Esophagus mucosa (tissue), 1 donor: ENCODE data around the gene PSMD1. TPM values are rescaled to one million over a fixed set of nuclear protein-coding genes. Genes with fewer than 3 reads are reported as not detected.
A peak's percentile ranks its signal among the peaks of the same experiment; 100 is the strongest.
"Not testable (repeated sequence)": the region's sequence is repeated elsewhere in the genome, so short reads cannot be mapped to it uniquely, and the experiment has no call there.

Experiments
- ATAC-seq: fragments of 200-7000 bp; cut with Tn5 transposase; one replicate; pipeline ENCODE4 v1.9.1; 2020
- total RNA-seq: library from RNA; stranded (reverse); gene quantifications from one replicate; pipeline ENCODE4 v1.2.4, GENCODE V29; 2023
- donor health status: DM: yes; HTN: yes; CAD: no.

Gene PSMD1
- total RNA-seq, 1 donor from 2014 or later = 84.0 TPM

GRCh38 chr2:231187736-231188505 is 131.3 kb downstream of the PSMD1 start:
- no peak for ATAC-seq

- no peak for ATAC-seq
Measured at GRCh38 chr2:231188506-231189170, 132.0 kb downstream of the PSMD1 start.

GRCh38 chr2:231189171-231189530 is 132.5 kb downstream of the PSMD1 start:
- ATAC-seq = no peak

- ATAC-seq = peak; percentile 10
Measured at GRCh38 chr2:231189571-231190495, 133.2 kb downstream of the PSMD1 start.

GRCh38 chr2:231190531-231191197 is 134.0 kb downstream of the PSMD1 start:
- ATAC-seq = peak; percentile 37

GRCh38 chr2:231191896-231192872 is 135.5 kb downstream of the PSMD1 start:
- ATAC-seq = no peak

GRCh38 chr2:231193216-231193615 is 136.5 kb downstream of the PSMD1 start:
- no peak for ATAC-seq

GRCh38 chr2:231196592-231196991 is 139.9 kb downstream of the PSMD1 start:
- no peak for ATAC-seq

- ATAC-seq = not testable (repeated sequence)
Measured at GRCh38 chr2:231197196-231197595, 140.5 kb downstream of the PSMD1 start.

GRCh38 chr2:231197706-231198290 is 141.1 kb downstream of the PSMD1 start:
- ATAC-seq = no peak

- peak; percentile 85 for ATAC-seq
Measured at GRCh38 chr2:231198291-231199173, 141.9 kb downstream of the PSMD1 start, which contains the start of gene ARMC9. TSS of gene ARMC9 (plus strand) at chr2:231198631. CDS start at chr2:231206239, 7,608 bp downstream.

- ATAC-seq = no peak
Measured at GRCh38 chr2:231199219-231199618, 142.6 kb downstream of the PSMD1 start.

- peak; percentile 55 for ATAC-seq
Measured at GRCh38 chr2:231200805-231201474, 144.3 kb downstream of the PSMD1 start.

- ATAC-seq = no peak
Measured at GRCh38 chr2:231201475-231201814, 144.8 kb downstream of the PSMD1 start.

GRCh38 chr2:231203087-231203486 is 146.4 kb downstream of the PSMD1 start:
- no peak for ATAC-seq

- no peak for ATAC-seq
Measured at GRCh38 chr2:231204146-231204545, 147.5 kb downstream of the PSMD1 start.

GRCh38 chr2:231204581-231204980 is 147.9 kb downstream of the PSMD1 start:
- ATAC-seq = no peak

- no peak for ATAC-seq
Measured at GRCh38 chr2:231207734-231208133, 151.1 kb downstream of the PSMD1 start.

GRCh38 chr2:231210782-231211181 is 154.1 kb downstream of the PSMD1 start:
- no peak for ATAC-seq
